Neural crest cell (in vitro differentiated cells): ENCODE data around the gene SAP30BP. TPM values are rescaled to one million over a fixed set of nuclear protein-coding genes. Genes with fewer than 3 reads are reported as not detected.

ENCODE experiments used
- DNase-seq: peaks from one replicate; pipeline ENCODE4 v3.0.0; 2021; ENCODE audit warnings: low read depth, mixed read lengths, low spot score
- H3K27ac Mint-ChIP-seq: one replicate; pipeline ENCODE4 v1.8.0; 2021; ENCODE audit warnings: mild to moderate bottlenecking, mixed read lengths; ENCODE audit not compliant: unreplicated experiment
- H3K27me3 Mint-ChIP-seq: 2 replicates; pipeline ENCODE4 v1.8.0; 2021; ENCODE audit warnings: low read depth, mild to moderate bottlenecking, mixed read lengths
- H3K36me3 Mint-ChIP-seq: 2 replicates; pipeline ENCODE4 v1.8.0; 2021; ENCODE audit warnings: low read depth, mild to moderate bottlenecking, mixed read lengths
- H3K4me1 Mint-ChIP-seq: 2 replicates; pipeline ENCODE4 v1.8.0; 2021; ENCODE audit warnings: mixed read lengths
- H3K4me3 Mint-ChIP-seq: one replicate; pipeline ENCODE4 v1.8.0; 2021; ENCODE audit warnings: mild to moderate bottlenecking, mixed read lengths
- H3K9me3 Mint-ChIP-seq: 2 replicates; pipeline ENCODE4 v1.8.0; 2021; ENCODE audit warnings: mixed read lengths
- CTCF ChIP-seq: fragments of 200-600 bp; sonication (generic); conservative IDR thresholded peaks from 2 replicates; pipeline ENCODE4 v1.5.0; 2021; ENCODE audit warnings: antibody characterized with exemption, mild to moderate bottlenecking
- total RNA-seq: library from RNA; stranded (reverse); gene quantifications from 2 replicates; pipeline ENCODE4 v1.2.1, GENCODE V29; 2021

The SAP30BP gene
- total RNA-seq, 1 donor from 2014 or later, result 113 TPM

- DNase-seq, result no peak
- TF ChIP-seq CTCF, result no peak
- Mint-ChIP-seq H3K27ac (peak overlapping the region; percentile 78), H3K36me3 (peaks cover 4% of the 10 kb centered on the region), H3K27me3 (no peaks in the 10 kb centered on the region), H3K4me3 (no peak overlapping the region), H3K9me3 (no peaks in the 10 kb centered on the region), H3K4me1 (peaks cover 57% of the 10 kb centered on the region)
Observed at GRCh38 chr17:75691371-75691791, 24.2 kb downstream of the SAP30BP start.

GRCh38 chr17:75691801-75692626, 24.9 kb downstream of the SAP30BP start:
- peaks cover 4% of the 10 kb centered on the region for H3K36me3 Mint-ChIP-seq
- H3K9me3 Mint-ChIP-seq, result no peaks in the 10 kb centered on the region
- DNase-seq, result no peak
- peak overlapping the region; percentile 78 for H3K27ac Mint-ChIP-seq
- no peaks in the 10 kb centered on the region for H3K27me3 Mint-ChIP-seq
- peaks cover 58% of the 10 kb centered on the region for H3K4me1 Mint-ChIP-seq
- no peak for TF ChIP-seq CTCF
- no peak overlapping the region for H3K4me3 Mint-ChIP-seq

GRCh38 chr17:75692976-75693375, 25.8 kb downstream of the SAP30BP start:
- peaks cover 4% of the 10 kb centered on the region for H3K36me3 Mint-ChIP-seq
- no peaks in the 10 kb centered on the region for H3K27me3 Mint-ChIP-seq
- DNase-seq, result no peak
- H3K4me1 Mint-ChIP-seq, result peaks cover 62% of the 10 kb centered on the region
- no peaks in the 10 kb centered on the region for H3K9me3 Mint-ChIP-seq
- H3K27ac Mint-ChIP-seq, result no peak overlapping the region
- no peak overlapping the region for H3K4me3 Mint-ChIP-seq
- no peak for TF ChIP-seq CTCF

GRCh38 chr17:75693500-75694481, 26.7 kb downstream of the SAP30BP start:
- Mint-ChIP-seq H3K27me3 (no peaks in the 10 kb centered on the region), H3K4me3 (no peak overlapping the region), H3K9me3 (no peaks in the 10 kb centered on the region), H3K36me3 (peaks cover 4% of the 10 kb centered on the region), H3K27ac (peak overlapping the region; percentile 57), H3K4me1 (peaks cover 57% of the 10 kb centered on the region)
- TF ChIP-seq CTCF, result no peak
- no peak for DNase-seq

GRCh38 chr17:75694536-75694935, 27.4 kb downstream of the SAP30BP start:
- peaks cover 54% of the 10 kb centered on the region for H3K4me1 Mint-ChIP-seq
- H3K9me3 Mint-ChIP-seq, result no peaks in the 10 kb centered on the region
- H3K27me3 Mint-ChIP-seq, result no peaks in the 10 kb centered on the region
- TF ChIP-seq CTCF, result no peak
- peaks cover 6% of the 10 kb centered on the region for H3K36me3 Mint-ChIP-seq
- DNase-seq, result no peak
- no peak overlapping the region for H3K27ac Mint-ChIP-seq
- peak overlapping the region; percentile 9 for H3K4me3 Mint-ChIP-seq
